Gastroesophageal sphincter (tissue), 4 donors: ENCODE results near the gene KRT32. TPM values are rescaled to one million over a fixed set of nuclear protein-coding genes. Genes with fewer than 3 reads are reported as not detected.

Experiments
- ATAC-seq: fragments of 150-250 bp; one replicate; pipeline ENCODE4 v1.9.1; 2016; ENCODE audit warnings: mild to moderate bottlenecking, moderate library complexity
- H3K27ac ChIP-seq, 4 donors: fragments of 200-600 bp; sonication (generic) in 3 of 4; 1 replicate in 3 of 4; 2 replicates in 1 of 4; pipeline ENCODE4 v1.5.1; 2016 to 2019
- H3K27me3 ChIP-seq: fragments of 200-600 bp; sonication (generic); one replicate; pipeline ENCODE4 v1.5.1; 2019
- H3K36me3 ChIP-seq, 2 donors: fragments of 200-600 bp; sonication (generic); one replicate each; pipeline ENCODE4 v1.5.1; 2019; ENCODE audit warnings: control low read depth in 1 of 2
- H3K4me1 ChIP-seq, 3 donors: fragments of 200-600 bp; sonication (generic); 1 replicate in 2 of 3; 2 replicates in 1 of 3; pipeline ENCODE4 v1.5.1; 2016 to 2019; ENCODE audit warnings: control low read depth in 2 of 3
- H3K4me3 ChIP-seq, 2 donors: fragments of 200-600 bp; sonication (generic); one replicate each; pipeline ENCODE4 v1.5.1; 2019; ENCODE audit warnings: mild to moderate bottlenecking in 1 of 2, moderate library complexity in 1 of 2
- H3K9me3 ChIP-seq, 3 donors: fragments of 200-600 bp; sonication (generic); one replicate each; pipeline ENCODE4 v1.5.1; 2017 to 2019; ENCODE audit warnings: control low read depth in 2 of 3
- CTCF ChIP-seq, 4 experiments: fragments of 200-600 bp in 2 of 4; fragments of 450-650 bp in 2 of 4; sonication (generic) in 1 of 4; IDR thresholded peaks; one replicate each; pipeline ENCODE4 v1.5.1; 2017 to 2019; ENCODE audit warnings: antibody characterized with exemption in 4 of 4, mild to moderate bottlenecking in 2 of 4, moderate library complexity in 2 of 4
- EP300 ChIP-seq: sonication (generic); formaldehyde crosslinking; IDR thresholded peaks from one replicate; pipeline ENCODE4 v1.6.1; 2017; ENCODE audit warnings: antibody characterized with exemption, mild to moderate bottlenecking
- POLR2A ChIP-seq, 2 donors: fragments of 450-650 bp; IDR thresholded peaks; one replicate each; pipeline ENCODE4 v1.6.1; 2017; ENCODE audit warnings: antibody characterized with exemption in 2 of 2, mild to moderate bottlenecking in 2 of 2, moderate library complexity in 1 of 2
- POLR2AphosphoS5 ChIP-seq: sonication (generic); formaldehyde crosslinking; IDR thresholded peaks from one replicate; pipeline ENCODE4 v1.6.1; 2017; ENCODE audit warnings: antibody characterized with exemption
- WGBS, 2 donors: methylation state at CpG; one replicate each; pipeline ENCODE4 v1.1.5; 2018; ENCODE audit warnings: low coverage in 1 of 2; 5-methylcytosine and 5-hydroxymethylcytosine counted together
- total RNA-seq, 4 donors: library from RNA; depleted of rRNA; stranded (reverse); fragments of >200 nt; gene quantifications; one replicate each; pipeline ENCODE4 v1.1.0, GENCODE V29; 2016

KRT32 gene
- total RNA-seq, 4 donors from 2014 or later, result 0.13 TPM; not detected in 3

DNA sequence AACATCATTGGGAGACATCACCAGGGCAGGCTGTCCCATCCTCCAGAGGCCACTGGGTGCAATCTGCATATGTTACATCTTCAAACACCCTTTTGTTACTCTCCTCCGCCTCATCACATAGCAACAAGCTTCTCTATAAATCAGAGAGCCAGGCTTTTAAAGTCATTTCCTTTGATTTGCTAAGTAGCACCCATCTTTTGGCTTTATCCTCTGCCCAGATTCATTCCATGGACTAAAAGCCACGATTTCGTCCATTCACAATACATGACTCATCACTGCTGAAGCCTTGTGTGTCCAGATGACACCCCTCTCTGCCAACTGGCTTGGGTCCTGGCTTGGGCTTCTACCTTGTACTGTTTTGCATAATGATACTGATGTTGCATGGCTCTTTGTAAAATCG lies 24.4 kb downstream of the KRT32 start:
- Histone ChIP-seq H3K27me3 (peaks cover 8% of the 10 kb centered on the region), H3K9me3 (no peaks in the 10 kb centered on the region), H3K4me1 (no peaks in the 10 kb centered on the region), H3K4me3 (no peak overlapping the region), H3K36me3 (no peaks in the 10 kb centered on the region), H3K27ac (no peak overlapping the region)
- ATAC-seq, result no peak
- 62 to 65% methylated on average over 3 to 4 of the region's 4 CpGs for WGBS, 2 donors
- TF ChIP-seq CTCF (IDR thresholded peaks at IDR 0.05), result no peak
- no peak for TF ChIP-seq EP300
- no peak for TF ChIP-seq POLR2AphosphoS5
- no peak for TF ChIP-seq POLR2A (IDR thresholded peaks at IDR 0.05)

- 86 to 92% methylated on average over 2 to 4 of the region's 10 CpGs for WGBS, 2 donors
- Histone ChIP-seq H3K4me3 (no peak within 1 kb of the TSS), H3K9me3 (no peaks in the 10 kb centered on the region), H3K27ac (no peak within 1 kb of the TSS), H3K27me3 (peaks cover 6% of the 10 kb centered on the region), H3K4me1 (no peaks in the 10 kb centered on the region), H3K36me3 (no peaks in the 10 kb centered on the region)
- ATAC-seq, result no peak
- no peak for TF ChIP-seq CTCF (IDR thresholded peaks at IDR 0.05)
- TF ChIP-seq EP300, result no peak
- TF ChIP-seq POLR2AphosphoS5, result no peak
- TF ChIP-seq POLR2A (IDR thresholded peaks at IDR 0.05), result no peak
Measured at GRCh38 chr17:41440531-41441033, 26.6 kb downstream of the KRT32 start, which contains the start of gene KRT38. KRT38 (minus strand) TSS chr17:41440983; CDS start chr17:41440921, 62 bp downstream.

- H3K4me3 ChIP-seq, result no peak overlapping the region
- no peak overlapping the region for H3K27ac ChIP-seq
- H3K27me3 ChIP-seq, result no peaks in the 10 kb centered on the region
- WGBS, 2 donors, result 83 to 100% methylated on average over 2 to 4 of the region's 5 CpGs
- H3K4me1 ChIP-seq, result peaks cover 0 to 5% (median 0%) of the 10 kb centered on the region in 3 donors
- no peak for TF ChIP-seq POLR2A (IDR thresholded peaks at IDR 0.05)
- no peak for TF ChIP-seq EP300
- no peak for TF ChIP-seq CTCF (IDR thresholded peaks at IDR 0.05)
- no peak for TF ChIP-seq POLR2AphosphoS5
- H3K9me3 ChIP-seq, result no peaks in the 10 kb centered on the region
- H3K36me3 ChIP-seq, result no peaks in the 10 kb centered on the region
- ATAC-seq, result no peak
Measured at GRCh38 chr17:41439375-41439774, 27.8 kb downstream of the KRT32 start.

- 87% methylated on average over 9 of the region's 9 CpGs; no CpG with 5 or more reads in 1 of the 2 donors for WGBS, 2 donors
- Histone ChIP-seq H3K4me1 (peaks cover 0 to 8% (median 0%) of the 10 kb centered on the region in 3 donors), H3K36me3 (no peaks in the 10 kb centered on the region), H3K9me3 (no peaks in the 10 kb centered on the region), H3K27me3 (no peaks in the 10 kb centered on the region), H3K4me3 (no peak overlapping the region), H3K27ac (no peak overlapping the region)
- TF ChIP-seq EP300, result no peak
- no peak for TF ChIP-seq CTCF (IDR thresholded peaks at IDR 0.05)
- TF ChIP-seq POLR2A (IDR thresholded peaks at IDR 0.05), result no peak
- TF ChIP-seq POLR2AphosphoS5, result no peak
- no peak for ATAC-seq
Measured at GRCh38 chr17:41437769-41438168, 29.4 kb downstream of the KRT32 start.

DNA sequence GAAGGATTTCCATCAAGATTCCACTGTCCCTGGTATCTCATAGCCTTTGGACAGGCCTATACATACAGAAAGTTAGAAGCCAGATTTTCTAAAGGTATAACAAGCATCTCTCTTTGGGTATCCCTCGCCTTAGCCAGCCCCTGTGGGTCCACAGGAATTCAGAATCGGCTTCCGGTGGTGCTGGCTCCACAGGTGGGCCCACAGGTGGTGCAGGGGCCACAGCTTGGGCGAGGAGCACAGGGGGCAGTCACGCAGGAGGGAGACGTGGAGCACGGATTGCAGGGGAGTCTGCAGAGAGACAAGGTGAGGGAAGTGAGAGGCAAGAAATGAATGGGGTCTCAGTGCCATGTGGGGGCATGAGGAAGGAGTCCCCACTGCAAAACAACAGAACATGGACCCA lies 29.9 kb downstream of the KRT32 start:
- no peaks in the 10 kb centered on the region for H3K27me3 ChIP-seq
- WGBS, 2 donors, result 68% methylated on average over 3 of the region's 7 CpGs; no CpG with 5 or more reads in 1 of the 2 donors
- no peaks in the 10 kb centered on the region for H3K9me3 ChIP-seq
- no peak overlapping the region for H3K27ac ChIP-seq
- H3K4me3 ChIP-seq, result no peak overlapping the region
- no peak for TF ChIP-seq POLR2A (IDR thresholded peaks at IDR 0.05)
- TF ChIP-seq POLR2AphosphoS5, result no peak
- TF ChIP-seq CTCF (IDR thresholded peaks at IDR 0.05), result no peak
- TF ChIP-seq EP300, result no peak
- no peaks in the 10 kb centered on the region for H3K36me3 ChIP-seq
- no peak for ATAC-seq
- H3K4me1 ChIP-seq, result peaks cover 0 to 8% (median 0%) of the 10 kb centered on the region in 3 donors
